Stimulated activated CD8-positive, alpha-beta memory T cell treated with anti-CD3 and anti-CD28 coated beads, Interleukin-2, amount 100 ng/mL, for 48 hours (primary cell): ENCODE measurements around the gene LHPP.
A peak's percentile ranks its signal among the peaks of the same experiment; 100 is the strongest.
"Not testable (repeated sequence)": the region's sequence is repeated elsewhere in the genome, so short reads cannot be mapped to it uniquely, and the experiment has no call there.

Experiments used
- DNase-seq, 2 donors: peaks; one replicate each; pipeline ENCODE4 v3.0.0-alpha.2; 2020; ENCODE audit warnings: low read depth in 2 of 2

Gene LHPP, protein sequence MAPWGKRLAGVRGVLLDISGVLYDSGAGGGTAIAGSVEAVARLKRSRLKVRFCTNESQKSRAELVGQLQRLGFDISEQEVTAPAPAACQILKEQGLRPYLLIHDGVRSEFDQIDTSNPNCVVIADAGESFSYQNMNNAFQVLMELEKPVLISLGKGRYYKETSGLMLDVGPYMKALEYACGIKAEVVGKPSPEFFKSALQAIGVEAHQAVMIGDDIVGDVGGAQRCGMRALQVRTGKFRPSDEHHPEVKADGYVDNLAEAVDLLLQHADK

DNA sequence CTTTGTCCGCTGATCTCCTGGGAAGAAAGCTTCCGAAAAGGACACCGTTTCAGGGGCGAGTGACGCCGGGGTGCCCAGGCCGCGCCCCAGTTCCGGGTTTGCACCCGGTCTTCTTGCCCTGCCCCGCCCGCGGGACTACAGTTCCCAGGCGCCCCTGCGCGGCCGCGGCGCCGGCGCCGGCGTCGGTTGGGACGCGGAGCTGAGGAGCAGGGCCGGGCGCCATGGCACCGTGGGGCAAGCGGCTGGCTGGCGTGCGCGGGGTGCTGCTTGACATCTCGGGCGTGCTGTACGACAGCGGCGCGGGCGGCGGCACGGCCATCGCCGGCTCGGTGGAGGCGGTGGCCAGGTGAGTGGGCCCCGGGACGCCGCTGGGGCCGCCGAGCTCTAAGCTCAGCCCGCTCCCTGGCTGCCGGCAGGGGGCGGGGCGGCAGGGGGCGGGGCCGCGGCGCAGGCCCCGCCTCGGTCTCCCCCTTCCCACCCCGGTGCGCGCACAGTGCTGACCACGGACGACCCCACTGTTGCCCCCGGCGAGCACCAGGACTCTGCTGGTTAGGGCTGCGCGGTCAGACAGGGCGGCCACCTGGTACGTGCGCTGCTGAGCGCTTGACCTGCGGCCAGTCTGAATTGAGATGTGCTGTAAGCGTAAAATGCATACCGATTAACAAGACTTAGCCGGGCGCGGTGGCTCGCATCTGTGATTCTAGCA, at the start of gene LHPP:
LHPP (plus strand) TSS at position 182 of the 706 bp plus-strand sequence; CDS start at position 222, 40 bp downstream.
- DNase-seq: peak; percentile 81 to 83

DNA sequence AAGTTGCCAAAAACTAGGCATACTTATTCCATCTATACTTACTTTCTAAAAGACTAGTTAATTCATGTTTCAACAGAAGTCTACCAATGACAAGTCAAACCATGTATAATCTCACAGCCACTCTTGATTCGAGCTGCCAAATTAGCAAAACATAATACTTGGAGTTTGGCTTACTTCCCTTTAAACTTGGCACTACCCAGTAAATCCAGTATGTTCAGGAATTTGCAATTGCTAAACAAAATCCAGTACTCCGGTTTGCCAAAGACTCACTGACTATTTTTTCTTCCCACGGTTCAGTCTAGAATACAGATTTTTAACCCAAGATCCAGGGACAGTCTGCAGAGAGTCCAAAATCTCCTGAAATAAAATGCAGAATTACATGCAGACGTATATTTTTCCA, 47.5 kb upstream of the LHPP start:
- no peak for DNase-seq

DNA sequence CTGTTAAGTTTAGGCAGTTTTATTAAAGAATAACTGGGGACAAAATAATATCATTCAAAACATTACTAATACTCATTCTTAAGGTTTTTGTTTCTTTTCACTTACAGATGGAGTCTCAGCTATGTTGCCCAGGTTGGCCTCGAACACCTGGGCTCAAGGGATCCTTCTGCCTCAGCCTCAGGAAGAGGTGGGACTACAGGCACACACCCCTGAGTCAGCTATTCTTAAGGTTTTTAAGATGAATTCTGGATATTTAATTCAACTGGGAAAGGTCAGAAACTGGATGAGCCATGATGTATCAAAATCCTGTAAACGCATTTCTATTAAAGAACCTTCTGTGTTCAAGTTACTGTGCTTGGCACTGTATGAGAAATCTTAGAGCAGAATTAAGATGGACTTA, 46.4 kb upstream of the LHPP start:
- no peak for DNase-seq

DNA sequence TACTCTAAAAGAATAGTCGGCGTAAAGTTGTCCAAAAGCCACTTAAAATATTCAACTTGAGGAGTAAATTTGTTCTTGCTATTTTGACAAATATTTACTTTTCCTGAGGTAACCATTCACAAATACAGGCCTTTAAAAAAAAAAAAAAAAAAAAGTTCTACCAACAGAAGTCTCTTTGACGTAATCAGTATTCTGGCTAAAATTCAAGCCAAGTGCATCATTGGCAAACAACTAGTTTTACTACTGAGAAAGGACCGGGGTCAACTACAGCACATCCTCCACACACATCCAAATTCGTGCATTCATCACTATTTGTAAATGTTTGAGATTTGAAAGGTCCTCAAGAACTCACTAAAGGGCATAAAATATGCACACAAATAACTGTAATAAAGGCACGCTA, 44.9 kb upstream of the LHPP start:
- no peak for DNase-seq

GRCh38 chr10:124417895-124418725, 43.5 kb upstream of the LHPP start:
- DNase-seq: peak; percentile 20 to 37

GRCh38 chr10:124418726-124419501, 42.7 kb upstream of the LHPP start, which contains the start of gene OAT:
OAT (minus strand) TSS chr10:124418923; CDS start chr10:124412171, 6,752 bp downstream.
- peak; percentile 94 to 96 for DNase-seq

GRCh38 chr10:124419635-124420034, 42.0 kb upstream of the LHPP start:
- DNase-seq: no peak

GRCh38 chr10:124420254-124420653, 41.4 kb upstream of the LHPP start:
- DNase-seq: no peak

GRCh38 chr10:124422742-124423141, 38.9 kb upstream of the LHPP start:
- DNase-seq: no peak

DNA sequence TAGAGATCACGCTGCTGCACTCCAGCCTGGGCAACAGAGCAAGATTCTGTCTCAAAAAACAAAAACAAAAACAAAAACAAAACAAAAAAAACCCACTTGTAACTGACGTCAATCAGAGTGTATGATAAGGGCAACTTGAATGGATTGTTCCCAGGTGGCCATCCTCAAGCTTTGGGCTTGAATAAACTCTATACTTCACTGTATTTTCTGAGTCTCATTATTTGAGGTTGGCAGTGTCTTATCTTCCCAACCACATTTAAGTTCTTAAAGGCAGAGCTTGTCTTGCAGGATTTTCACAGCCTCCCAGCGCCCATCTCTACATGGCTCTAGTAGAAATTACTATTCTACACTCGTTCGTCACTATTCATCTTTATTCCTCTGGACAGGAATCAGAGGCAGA, 37.8 kb upstream of the LHPP start:
- DNase-seq: no peak

DNA sequence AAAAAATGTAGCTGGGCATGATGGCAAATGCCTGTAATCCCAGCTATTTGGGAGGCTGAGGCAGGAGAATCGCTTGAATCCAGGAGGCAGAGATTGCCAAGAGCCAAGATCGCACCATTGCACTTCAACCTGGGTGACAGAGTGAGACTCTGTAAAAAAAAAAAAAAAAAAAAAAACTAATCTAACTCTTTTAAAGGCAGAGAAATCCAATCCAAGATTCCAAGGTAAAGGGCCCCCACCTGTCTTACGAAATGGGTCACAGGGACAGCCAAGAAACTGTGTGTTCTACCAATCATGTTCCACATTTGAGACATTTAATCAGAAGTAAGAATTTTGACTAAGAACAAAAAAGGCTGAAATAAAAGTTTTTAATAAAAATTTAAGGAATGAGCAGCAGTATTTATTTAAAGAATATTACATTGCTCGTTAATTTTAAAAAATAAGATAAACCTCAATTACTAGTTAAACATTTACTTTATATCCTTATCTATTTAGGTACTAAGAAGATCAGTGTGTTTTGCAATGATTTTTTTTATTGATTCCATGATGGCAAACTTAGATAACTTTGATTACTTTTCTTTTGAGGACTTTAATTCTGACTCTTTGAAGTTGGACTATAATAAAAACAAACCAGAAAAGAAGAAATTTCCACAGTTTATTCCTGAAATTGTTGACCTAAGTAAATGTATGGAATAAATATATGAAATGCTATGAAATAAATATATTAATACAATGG, 36.2 kb upstream of the LHPP start:
- no peak for DNase-seq

GRCh38 chr10:124428207-124428777, 33.3 kb upstream of the LHPP start:
- DNase-seq: no peak

GRCh38 chr10:124429576-124429975, 32.0 kb upstream of the LHPP start:
- no peak for DNase-seq

DNA sequence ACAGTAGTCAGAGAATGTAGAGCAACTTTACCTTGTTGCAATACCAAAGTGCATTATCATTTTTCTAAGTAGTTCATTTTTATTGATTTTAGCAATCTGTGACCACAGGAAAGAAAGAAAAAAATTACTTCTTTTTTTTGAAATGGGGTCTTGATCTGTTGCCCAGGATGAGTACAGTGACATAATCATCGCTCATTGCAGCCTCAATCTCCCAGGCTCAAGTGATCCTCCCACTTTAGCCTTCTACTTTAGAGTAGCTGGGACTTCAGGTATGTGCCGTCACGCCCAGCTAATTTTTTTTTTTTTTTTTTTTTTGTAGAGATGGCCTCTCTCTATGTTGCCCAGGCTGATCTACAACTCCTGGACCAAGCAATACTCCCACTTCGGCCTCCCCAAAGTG, 31.5 kb upstream of the LHPP start:
- DNase-seq: no peak

- no peak for DNase-seq
These were observed 28.2 kb upstream of the LHPP start for GRCh38 chr10:124433461-124433860.

- DNase-seq: not testable (repeated sequence)
These were observed 25.9 kb upstream of the LHPP start for GRCh38 chr10:124435683-124436082.

GRCh38 chr10:124436191-124436638, 25.4 kb upstream of the LHPP start:
- no peak for DNase-seq

- DNase-seq: not testable (repeated sequence)
These were observed 19.9 kb upstream of the LHPP start for GRCh38 chr10:124441694-124442093.

- DNase-seq: no peak
These were observed 14.5 kb upstream of the LHPP start for GRCh38 chr10:124446830-124447750.
